HepG2 (cell line): ENCODE measurements around the gene SNAPC4. TPM values are rescaled to one million over a fixed set of nuclear protein-coding genes. Genes with fewer than 3 reads are reported as not detected.

Source experiments
- CAMTA2 ChIP-seq: sonication (generic); formaldehyde crosslinking; IDR thresholded peaks from 2 replicates; pipeline ENCODE4 v1.4.0; 2020; ENCODE audit warnings: mild to moderate bottlenecking, missing genetic modification reagents, borderline replicate concordance
- DMAP1 ChIP-seq: IDR thresholded peaks from 2 replicates; pipeline ENCODE4 v1.6.1; 2016
- ETV6 ChIP-seq: sonication (generic); formaldehyde crosslinking; conservative IDR thresholded peaks from 2 replicates; pipeline ENCODE4 v1.4.0; 2020; ENCODE audit warnings: missing genetic modification reagents
- GZF1 ChIP-seq: sonication (generic); formaldehyde crosslinking; IDR thresholded peaks from 2 replicates; pipeline ENCODE4 v1.5.1; 2020; ENCODE audit warnings: mild to moderate bottlenecking, missing genetic modification reagents
- NFE2L1 ChIP-seq: sonication (generic); formaldehyde crosslinking; IDR thresholded peaks from 2 replicates; pipeline ENCODE4 v1.4.0; 2020; ENCODE audit warnings: missing genetic modification reagents, mild to moderate bottlenecking, borderline replicate concordance
- NRL ChIP-seq: sonication (generic); formaldehyde crosslinking; IDR thresholded peaks from 2 replicates; pipeline ENCODE4 v1.5.0; 2020; ENCODE audit warnings: missing genetic modification reagents, mild to moderate bottlenecking, moderate library complexity, borderline replicate concordance
- REL ChIP-seq: sonication (generic); formaldehyde crosslinking; conservative IDR thresholded peaks from 2 replicates; pipeline ENCODE4 v1.8.0; 2022; ENCODE audit warnings: mild to moderate bottlenecking, missing genetic modification reagents, moderate library complexity
- RXRB ChIP-seq: IDR thresholded peaks from 2 replicates; pipeline ENCODE4 v1.6.1; 2016; ENCODE audit warnings: borderline replicate concordance, missing genetic modification reagents, missing compliant biosample characterization
- SATB2 ChIP-seq: sonication (generic); formaldehyde crosslinking; IDR thresholded peaks from 2 replicates; pipeline ENCODE4 v1.5.0; 2020; ENCODE audit warnings: missing genetic modification reagents
- STAG1 ChIP-seq: sonication (generic); formaldehyde crosslinking; IDR thresholded peaks from 2 replicates; pipeline ENCODE4 v1.4.0; 2020; ENCODE audit warnings: missing genetic modification reagents
- ZBTB26 ChIP-seq: IDR thresholded peaks from 2 replicates; pipeline ENCODE4 v1.6.1; 2016; ENCODE audit warnings: missing compliant biosample characterization, missing genetic modification reagents, borderline replicate concordance
- ZBTB7B ChIP-seq: sonication (generic); formaldehyde crosslinking; IDR thresholded peaks from 2 replicates; pipeline ENCODE4 v1.4.0; 2020; ENCODE audit warnings: missing genetic modification reagents
- ZNF18 ChIP-seq: sonication (generic); formaldehyde crosslinking; IDR thresholded peaks from 2 replicates; pipeline ENCODE4 v1.8.0; 2022; ENCODE audit warnings: mild to moderate bottlenecking, missing genetic modification reagents; ENCODE audit not compliant: insufficient replicate concordance
- ZNF24 ChIP-seq: fragments of 450-650 bp; IDR thresholded peaks from 2 replicates; pipeline ENCODE4 v1.6.1; 2017; ENCODE audit warnings: antibody characterized with exemption, mild to moderate bottlenecking
- ZNF280B ChIP-seq: sonication (generic); formaldehyde crosslinking; IDR thresholded peaks from 2 replicates; pipeline ENCODE4 v1.5.0; 2020; ENCODE audit warnings: missing genetic modification reagents, mild to moderate bottlenecking, borderline replicate concordance
- ZNF282 ChIP-seq: fragments of 450-650 bp; IDR thresholded peaks from 2 replicates; pipeline ENCODE4 v1.6.1; 2018; ENCODE audit not compliant: partially characterized antibody
- ZNF354B ChIP-seq: sonication (generic); formaldehyde crosslinking; IDR thresholded peaks from 2 replicates; pipeline ENCODE4 v1.8.0; 2022; ENCODE audit warnings: mild to moderate bottlenecking, missing genetic modification reagents
- ZNF605 ChIP-seq: sonication (generic); formaldehyde crosslinking; IDR thresholded peaks from 2 replicates; pipeline ENCODE4 v1.8.0; 2022; ENCODE audit warnings: mild to moderate bottlenecking, missing genetic modification reagents
- ZNF772 ChIP-seq: sonication (generic); formaldehyde crosslinking; IDR thresholded peaks from 2 replicates; pipeline ENCODE4 v1.5.0; 2020; ENCODE audit warnings: mild to moderate bottlenecking, missing genetic modification reagents
- polyA plus RNA-seq, 8 experiments: library from polyadenylated mRNA; depleted of rRNA in 3 of 8; stranded (reverse) in 7 of 8; unstranded in 1 of 8; fragments of >200 nt; fragmentation: Illumina TruSeq in 4 of 8; extraction: Trizol in 4 of 8; gene quantifications; 2 replicates each; pipeline versions ENCODE4 v1.2.1 to v1.2.3, GENCODE V29; 2011 to 2016; ENCODE audit warnings: low read depth in 4 of 8, missing spikeins in 1 of 8, mixed read lengths in 1 of 8; ENCODE audit not compliant: insufficient read depth in 1 of 8
- total RNA-seq, 5 experiments: library from RNA; depleted of rRNA; stranded (reverse); fragments of >200 nt; fragmentation: Illumina TruSeq; extraction: Trizol; gene quantifications; 2 replicates each; pipeline ENCODE4 v1.2.3, GENCODE V29; 2016; ENCODE audit warnings: low read depth in 1 of 5
- TF ChIP-seq, protein P1 (sequence below): sonication (generic); formaldehyde crosslinking; IDR thresholded peaks from 2 replicates; pipeline ENCODE4 v1.4.0; 2020; ENCODE audit warnings: missing genetic modification reagents, borderline replicate concordance
- TF ChIP-seq, protein P2 (sequence below): sonication (generic); formaldehyde crosslinking; IDR thresholded peaks from 2 replicates; pipeline ENCODE4 v1.8.0; 2022; ENCODE audit warnings: missing genetic modification reagents, mild to moderate bottlenecking, inconsistent platforms, borderline replicate concordance

SNAPC4 gene
- total and polyA plus RNA-seq, 2 of the 13 experiments (the other 11 are each of a cell fraction or from before 2014, with no cell fraction given) = 2.0 to 6.0 TPM

GRCh38 chr9:136409557-136410455 lies 9.8 kb upstream of the SNAPC4 start (continued):
- TF ChIP-seq ZNF24 = no peak
- no peak for TF ChIP-seq ZNF354B (CRISPR knock-in tag)
- TF ChIP-seq, protein P1, sequence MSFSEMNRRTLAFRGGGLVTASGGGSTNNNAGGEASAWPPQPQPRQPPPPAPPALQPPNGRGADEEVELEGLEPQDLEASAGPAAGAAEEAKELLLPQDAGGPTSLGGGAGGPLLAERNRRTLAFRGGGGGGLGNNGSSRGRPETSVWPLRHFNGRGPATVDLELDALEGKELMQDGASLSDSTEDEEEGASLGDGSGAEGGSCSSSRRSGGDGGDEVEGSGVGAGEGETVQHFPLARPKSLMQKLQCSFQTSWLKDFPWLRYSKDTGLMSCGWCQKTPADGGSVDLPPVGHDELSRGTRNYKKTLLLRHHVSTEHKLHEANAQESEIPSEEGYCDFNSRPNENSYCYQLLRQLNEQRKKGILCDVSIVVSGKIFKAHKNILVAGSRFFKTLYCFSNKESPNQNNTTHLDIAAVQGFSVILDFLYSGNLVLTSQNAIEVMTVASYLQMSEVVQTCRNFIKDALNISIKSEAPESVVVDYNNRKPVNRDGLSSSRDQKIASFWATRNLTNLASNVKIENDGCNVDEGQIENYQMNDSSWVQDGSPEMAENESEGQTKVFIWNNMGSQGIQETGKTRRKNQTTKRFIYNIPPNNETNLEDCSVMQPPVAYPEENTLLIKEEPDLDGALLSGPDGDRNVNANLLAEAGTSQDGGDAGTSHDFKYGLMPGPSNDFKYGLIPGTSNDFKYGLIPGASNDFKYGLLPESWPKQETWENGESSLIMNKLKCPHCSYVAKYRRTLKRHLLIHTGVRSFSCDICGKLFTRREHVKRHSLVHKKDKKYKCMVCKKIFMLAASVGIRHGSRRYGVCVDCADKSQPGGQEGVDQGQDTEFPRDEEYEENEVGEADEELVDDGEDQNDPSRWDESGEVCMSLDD = no peak
- no peak for TF ChIP-seq GZF1
- TF ChIP-seq REL (CRISPR knock-in tag) = no peak
- TF ChIP-seq NRL = peak; percentile 79; the same call in 1 of the 2 replicates
- TF ChIP-seq CAMTA2 (CRISPR knock-in tag) = no peak
- no peak for TF ChIP-seq STAG1 (CRISPR knock-in tag)
- peak; percentile 85; the same call in 1 of the 2 replicates for TF ChIP-seq SATB2
- no peak for TF ChIP-seq ZNF280B (CRISPR knock-in tag)
- TF ChIP-seq ZBTB7B (CRISPR knock-in tag) = no peak
- 0 out of 2 replicates have a peak, but pooled peaks have one; percentile 58 for TF ChIP-seq ZNF605 (CRISPR knock-in tag)
- TF ChIP-seq ETV6 (CRISPR knock-in tag) = no peak
- TF ChIP-seq ZBTB26 = no peak
- TF ChIP-seq NFE2L1 (CRISPR knock-in tag) = no peak
- TF ChIP-seq DMAP1 (CRISPR knock-in tag) = peak; percentile 2; the same call in 1 of the 2 replicates
- no peak for TF ChIP-seq ZNF282
- TF ChIP-seq, protein P2, sequence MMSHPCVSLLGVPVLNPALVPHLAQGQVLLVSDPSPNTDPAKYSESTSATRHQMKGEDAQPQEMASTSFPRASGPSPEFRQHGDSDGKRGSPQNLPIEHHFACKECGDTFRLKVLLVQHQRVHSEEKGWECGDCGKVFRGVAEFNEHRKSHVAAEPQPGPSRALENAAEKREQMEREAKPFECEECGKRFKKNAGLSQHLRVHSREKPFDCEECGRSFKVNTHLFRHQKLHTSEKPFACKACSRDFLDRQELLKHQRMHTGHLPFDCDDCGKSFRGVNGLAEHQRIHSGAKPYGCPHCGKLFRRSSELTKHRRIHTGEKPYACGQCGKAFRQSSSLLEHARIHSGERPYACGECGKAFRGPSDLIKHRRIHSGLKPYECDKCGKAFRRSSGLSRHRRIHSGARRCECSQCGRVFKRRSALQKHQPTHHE (CRISPR knock-in tag) = no peak
- TF ChIP-seq RXRB = no peak
- no peak; the same call in 1 of the 2 replicates for TF ChIP-seq ZNF772 (CRISPR knock-in tag)
- TF ChIP-seq ZNF18 (CRISPR knock-in tag) = no peak
